IgD-negative memory B cell (primary cell): ENCODE measurements around the gene MYPN. TPM values are rescaled to one million over a fixed set of nuclear protein-coding genes. Genes with fewer than 3 reads are reported as not detected.
"Not testable (repeated sequence)": the region's sequence is repeated elsewhere in the genome, so short reads cannot be mapped to it uniquely, and the experiment has no call there.

Experiments
- H3K27ac Mint-ChIP-seq, 3 donors: one replicate each; pipeline ENCODE4 v1.8.0; 2020 to 2022; ENCODE audit warnings: mild to moderate bottlenecking in 3 of 3, mixed read lengths in 3 of 3, moderate library complexity in 1 of 3
- H3K27me3 Mint-ChIP-seq: one replicate; pipeline ENCODE4 v1.8.0; 2021; ENCODE audit warnings: mixed read lengths
- H3K36me3 Mint-ChIP-seq: one replicate; pipeline ENCODE4 v1.8.0; 2020; ENCODE audit warnings: mild to moderate bottlenecking, mixed read lengths
- H3K4me1 Mint-ChIP-seq, 3 donors: one replicate each; pipeline ENCODE4 v1.8.0; 2020 to 2022; ENCODE audit warnings: mixed read lengths in 3 of 3, mild to moderate bottlenecking in 1 of 3
- H3K4me3 Mint-ChIP-seq, 4 donors: one replicate each; pipeline ENCODE4 v1.8.0; 2020 to 2022; ENCODE audit warnings: mild to moderate bottlenecking in 4 of 4, mixed read lengths in 4 of 4, moderate library complexity in 3 of 4
- H3K9me3 Mint-ChIP-seq, 3 donors: one replicate each; pipeline ENCODE4 v1.8.0; 2020 to 2021; ENCODE audit warnings: mixed read lengths in 3 of 3, mild to moderate bottlenecking in 1 of 3
- polyA plus RNA-seq: library from polyadenylated mRNA; unstranded; fragments of 300-500 nt; fragmentation: Illumina TruSeq; gene quantifications from one replicate; pipeline ENCODE4 v1.2.3, GENCODE V29; 2021

The MYPN gene
- polyA plus RNA-seq, 1 donor from 2014 or later: not detected

GRCh38 chr10:68235581-68235980, 126.3 kb downstream of the MYPN start:
- Mint-ChIP-seq H3K27me3 (peaks cover 15% of the 10 kb centered on the region), H3K9me3 (no peaks in the 10 kb centered on the region), H3K4me3 (no peak overlapping the region), H3K27ac (no peak overlapping the region), H3K36me3 (no peaks in the 10 kb centered on the region), H3K4me1 (peaks cover 0 to 14% (median 4%) of the 10 kb centered on the region in 3 donors)

GRCh38 chr10:68237173-68237572, 127.9 kb downstream of the MYPN start:
- Mint-ChIP-seq H3K4me1 (peaks cover 0 to 5% (median 1%) of the 10 kb centered on the region in 3 donors), H3K27ac (no peak overlapping the region), H3K27me3 (peaks cover 7% of the 10 kb centered on the region), H3K36me3 (no peaks in the 10 kb centered on the region), H3K9me3 (no peaks in the 10 kb centered on the region), H3K4me3 (no peak overlapping the region)

- Mint-ChIP-seq H3K4me3 (no peak overlapping the region), H3K9me3 (no peaks in the 10 kb centered on the region), H3K4me1 (peaks cover 0 to 4% (median 1%) of the 10 kb centered on the region in 3 donors), H3K27me3 (peaks cover 1% of the 10 kb centered on the region), H3K36me3 (no peaks in the 10 kb centered on the region), H3K27ac (no peak overlapping the region)
Measured at GRCh38 chr10:68238371-68238770, 129.1 kb downstream of the MYPN start.

- H3K4me1 Mint-ChIP-seq: peaks cover 0 to 4% (median 1%) of the 10 kb centered on the region in 3 donors
- H3K36me3 Mint-ChIP-seq: no peaks in the 10 kb centered on the region
- H3K27ac Mint-ChIP-seq: no peak overlapping the region
- no peak overlapping the region for H3K4me3 Mint-ChIP-seq
- no peaks in the 10 kb centered on the region for H3K9me3 Mint-ChIP-seq
- peaks cover 1% of the 10 kb centered on the region for H3K27me3 Mint-ChIP-seq
Measured at GRCh38 chr10:68239069-68239468, 129.8 kb downstream of the MYPN start.

GRCh38 chr10:68239596-68240150, 130.4 kb downstream of the MYPN start:
- Mint-ChIP-seq H3K4me3 (no peak overlapping the region), H3K27ac (no peak overlapping the region), H3K36me3 (no peaks in the 10 kb centered on the region), H3K4me1 (peaks cover 0 to 4% (median 1%) of the 10 kb centered on the region in 3 donors), H3K27me3 (peaks cover 1% of the 10 kb centered on the region), H3K9me3 (no peaks in the 10 kb centered on the region)

GRCh38 chr10:68242051-68242450, 132.8 kb downstream of the MYPN start:
- H3K4me1 Mint-ChIP-seq: peaks cover 0 to 4% (median 1%) of the 10 kb centered on the region in 3 donors
- H3K9me3 Mint-ChIP-seq: no peaks in the 10 kb centered on the region
- H3K36me3 Mint-ChIP-seq: no peaks in the 10 kb centered on the region
- H3K27me3 Mint-ChIP-seq: peaks cover 1% of the 10 kb centered on the region
- H3K27ac Mint-ChIP-seq: no peak overlapping the region
- H3K4me3 Mint-ChIP-seq: no peak overlapping the region

GRCh38 chr10:68246397-68246796, 137.1 kb downstream of the MYPN start:
- H3K4me3 Mint-ChIP-seq, H3K27ac Mint-ChIP-seq, H3K4me1 Mint-ChIP-seq, H3K9me3 Mint-ChIP-seq, H3K36me3 Mint-ChIP-seq, H3K27me3 Mint-ChIP-seq: not testable (repeated sequence)

GRCh38 chr10:68247931-68248330, 138.6 kb downstream of the MYPN start:
- no peaks in the 10 kb centered on the region for H3K36me3 Mint-ChIP-seq
- no peaks in the 10 kb centered on the region for H3K9me3 Mint-ChIP-seq
- H3K27me3 Mint-ChIP-seq: peaks cover 3% of the 10 kb centered on the region
- H3K4me1 Mint-ChIP-seq: peaks cover 4 to 6% (median 5%) of the 10 kb centered on the region in 3 donors
- no peak overlapping the region for H3K4me3 Mint-ChIP-seq
- H3K27ac Mint-ChIP-seq: no peak overlapping the region

- peaks cover 3% of the 10 kb centered on the region for H3K27me3 Mint-ChIP-seq
- H3K27ac Mint-ChIP-seq: peak overlapping the region in 1 of 3 donors; percentile 9
- no peaks in the 10 kb centered on the region for H3K9me3 Mint-ChIP-seq
- peaks cover 4 to 6% (median 5%) of the 10 kb centered on the region in 3 donors for H3K4me1 Mint-ChIP-seq
- no peaks in the 10 kb centered on the region for H3K36me3 Mint-ChIP-seq
- no peak overlapping the region for H3K4me3 Mint-ChIP-seq
Measured at GRCh38 chr10:68249297-68249696, 140.0 kb downstream of the MYPN start.

GRCh38 chr10:68251151-68251550, 141.9 kb downstream of the MYPN start:
- peaks cover 4 to 6% (median 5%) of the 10 kb centered on the region in 3 donors for H3K4me1 Mint-ChIP-seq
- peak overlapping the region in 1 of 3 donors; percentile 27 for H3K27ac Mint-ChIP-seq
- peak overlapping the region in 1 of 4 donors; percentile 24 for H3K4me3 Mint-ChIP-seq
- peaks cover 0 to 1% (median 0%) of the 10 kb centered on the region in 3 donors for H3K9me3 Mint-ChIP-seq
- no peaks in the 10 kb centered on the region for H3K36me3 Mint-ChIP-seq
- peaks cover 3% of the 10 kb centered on the region for H3K27me3 Mint-ChIP-seq

- peaks cover 4 to 6% (median 5%) of the 10 kb centered on the region in 3 donors for H3K4me1 Mint-ChIP-seq
- H3K27ac Mint-ChIP-seq: peak overlapping the region in 1 of 3 donors; percentile 27
- peaks cover 0 to 1% (median 0%) of the 10 kb centered on the region in 3 donors for H3K9me3 Mint-ChIP-seq
- H3K27me3 Mint-ChIP-seq: peaks cover 3% of the 10 kb centered on the region
- no peaks in the 10 kb centered on the region for H3K36me3 Mint-ChIP-seq
- peak overlapping the region in 2 of 4 donors; percentile 17 to 69 for H3K4me3 Mint-ChIP-seq
Measured at GRCh38 chr10:68251625-68252495, 142.6 kb downstream of the MYPN start.

- Mint-ChIP-seq H3K9me3 (peaks cover 0 to 1% (median 0%) of the 10 kb centered on the region in 3 donors), H3K27me3 (peaks cover 3% of the 10 kb centered on the region), H3K27ac (no peak overlapping the region), H3K4me3 (no peak overlapping the region), H3K4me1 (peaks cover 4 to 6% (median 5%) of the 10 kb centered on the region in 3 donors), H3K36me3 (no peaks in the 10 kb centered on the region)
Measured at GRCh38 chr10:68253346-68253745, 144.1 kb downstream of the MYPN start.

GRCh38 chr10:68261132-68261856, 152.0 kb downstream of the MYPN start:
- H3K4me3 Mint-ChIP-seq: no peak overlapping the region
- no peak overlapping the region for H3K27ac Mint-ChIP-seq
- no peaks in the 10 kb centered on the region for H3K4me1 Mint-ChIP-seq
- H3K36me3 Mint-ChIP-seq: no peaks in the 10 kb centered on the region
- no peaks in the 10 kb centered on the region for H3K27me3 Mint-ChIP-seq
- H3K9me3 Mint-ChIP-seq: peaks cover 0 to 3% (median 0%) of the 10 kb centered on the region in 3 donors
